HG03460 (cell line): ENCODE results near the gene INSR.
"Not testable (repeated sequence)": the region's sequence is repeated elsewhere in the genome, so short reads cannot be mapped to it uniquely, and the experiment has no call there.

ENCODE experiments used
- ATAC-seq: cut with Tn5 transposase; IDR thresholded peaks from one replicate; pipeline ENCODE4 v1.9.1; 2021; ENCODE audit not compliant: unreplicated experiment

The INSR gene

GRCh38 chr19:7147119-7147675 lies 147.0 kb downstream of the INSR start:
- ATAC-seq, result not testable (repeated sequence)

GRCh38 chr19:7146086-7146485 lies 148.1 kb downstream of the INSR start:
- ATAC-seq, result not testable (repeated sequence)

DNA sequence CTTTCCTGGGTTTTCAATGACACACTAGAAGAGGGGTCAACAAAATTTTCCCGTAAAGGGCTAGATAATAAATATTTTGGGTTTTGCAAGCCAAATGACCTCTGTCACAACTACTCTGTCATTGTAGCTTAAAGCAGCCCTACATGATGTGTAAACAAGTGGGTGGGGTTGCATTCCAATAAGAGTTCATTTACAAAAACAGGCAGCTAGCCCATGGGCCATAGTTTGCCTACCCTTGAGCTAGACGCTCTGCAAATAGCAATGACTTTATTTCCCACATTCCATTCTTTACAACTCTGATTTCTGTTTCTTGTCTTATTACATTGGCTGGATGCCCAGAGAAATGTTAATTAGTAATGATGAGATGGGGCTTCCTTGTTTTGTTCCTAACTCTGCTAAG lies 148.7 kb downstream of the INSR start:
- no peak for ATAC-seq

GRCh38 chr19:7142771-7143170 lies 151.4 kb downstream of the INSR start:
- no peak for ATAC-seq

DNA sequence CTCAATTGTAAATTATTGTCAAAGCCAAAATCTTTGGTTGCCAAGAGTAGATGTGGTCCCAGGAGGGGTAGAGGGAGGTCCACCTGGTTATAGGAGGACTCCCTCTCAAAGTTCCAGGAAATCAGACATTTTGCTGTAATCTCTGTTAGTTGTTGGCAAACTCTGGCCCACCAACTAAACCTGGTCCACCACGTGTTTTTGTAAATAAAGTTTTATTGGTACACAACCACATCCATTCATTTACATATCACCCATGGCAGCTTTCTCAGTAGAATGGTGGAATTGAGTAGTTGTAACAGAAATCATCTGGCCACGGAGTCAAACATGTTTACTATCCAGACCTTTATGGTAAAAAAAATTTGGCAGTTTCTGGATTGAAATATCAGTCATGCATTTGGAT lies 154.1 kb downstream of the INSR start:
- ATAC-seq, result no peak

DNA sequence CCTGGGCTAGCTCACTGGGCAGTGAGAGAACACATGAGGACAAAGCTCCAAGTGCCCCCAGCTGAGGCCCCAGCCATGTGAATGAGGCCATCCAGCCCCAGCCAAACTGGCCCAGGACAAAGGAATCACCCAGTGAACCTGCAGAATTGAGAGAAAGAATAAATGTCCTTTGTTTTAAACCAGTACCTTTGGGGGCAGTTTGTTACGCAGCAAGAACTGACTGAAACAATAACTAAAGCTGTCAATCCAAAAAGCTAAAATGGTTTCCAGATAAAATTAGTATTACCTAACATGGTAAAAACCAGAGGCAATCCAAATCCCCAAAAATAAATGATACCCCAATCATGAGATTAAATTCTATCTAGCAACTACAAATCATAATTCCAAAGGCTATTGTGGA lies 155.1 kb downstream of the INSR start:
- no peak for ATAC-seq

GRCh38 chr19:7138402-7138801 lies 155.8 kb downstream of the INSR start:
- no peak for ATAC-seq

DNA sequence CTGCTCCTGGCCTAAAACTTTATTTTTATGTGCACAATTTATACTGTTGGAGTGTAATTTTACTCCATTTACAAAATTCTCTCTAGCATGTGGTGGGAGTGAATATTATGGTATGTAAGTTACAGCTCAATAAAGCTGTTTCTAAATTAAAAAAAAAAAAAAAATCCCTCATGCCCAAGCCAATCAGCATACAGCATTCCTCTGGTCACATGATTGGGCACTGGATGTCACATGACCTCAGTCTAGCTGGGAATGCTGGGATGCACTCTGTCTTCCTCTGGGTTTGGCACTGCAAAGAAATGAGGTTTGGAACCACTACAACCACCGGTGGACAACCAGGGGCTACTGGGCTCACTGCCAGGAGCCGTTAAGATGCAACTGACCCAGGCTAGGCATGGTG lies 157.1 kb downstream of the INSR start:
- no peak for ATAC-seq

DNA sequence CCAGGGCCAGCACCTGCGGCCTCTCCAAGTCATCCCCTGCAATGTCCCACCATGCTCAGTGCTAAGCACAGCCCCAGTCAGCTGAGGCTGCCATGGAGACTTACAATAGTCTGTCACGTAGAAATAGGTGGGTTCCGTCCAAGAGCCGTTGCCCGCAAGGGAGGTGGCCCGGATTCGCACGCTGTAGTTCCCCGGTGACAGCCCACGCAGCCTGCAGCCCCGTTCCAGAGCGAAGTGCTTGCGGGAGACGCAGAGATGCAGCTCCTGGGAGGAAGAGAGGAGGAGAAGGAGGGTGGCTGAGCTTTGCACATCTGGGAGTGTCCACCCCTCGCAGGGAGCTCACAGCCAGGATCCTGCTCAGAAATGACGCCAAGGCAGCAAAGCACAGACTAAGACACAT lies 162.2 kb downstream of the INSR start:
- no peak for ATAC-seq

DNA sequence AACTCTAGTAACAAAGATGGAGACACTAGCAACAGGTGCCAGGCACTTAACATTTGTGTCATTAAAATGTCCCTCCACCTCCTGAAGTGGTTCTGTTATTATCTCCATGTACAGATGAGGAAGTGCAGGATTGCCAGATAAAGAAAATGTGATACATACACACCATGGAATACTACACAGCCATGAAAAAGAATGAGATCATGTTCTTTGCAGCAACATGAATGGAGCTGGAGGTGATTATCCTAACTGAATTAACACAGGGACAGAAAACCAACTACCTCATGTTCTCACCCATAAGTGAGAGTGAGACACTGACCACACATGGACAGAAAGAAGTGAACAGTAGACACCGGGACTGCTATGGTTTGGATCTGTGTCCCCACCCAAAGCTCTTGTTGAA lies 164.2 kb downstream of the INSR start:
- no peak for ATAC-seq

GRCh38 chr19:7126132-7126531 lies 168.1 kb downstream of the INSR start:
- ATAC-seq, result no peak

- ATAC-seq, result no peak
Measured at GRCh38 chr19:7125221-7125620, 169.0 kb downstream of the INSR start.

GRCh38 chr19:7124782-7125181 lies 169.4 kb downstream of the INSR start:
- ATAC-seq, result no peak

- ATAC-seq, result no peak
Measured at GRCh38 chr19:7122701-7123100, 171.5 kb downstream of the INSR start.

GRCh38 chr19:7120499-7120898 lies 173.7 kb downstream of the INSR start:
- ATAC-seq, result no peak

GRCh38 chr19:7119582-7119981 lies 174.6 kb downstream of the INSR start:
- ATAC-seq, result no peak

DNA sequence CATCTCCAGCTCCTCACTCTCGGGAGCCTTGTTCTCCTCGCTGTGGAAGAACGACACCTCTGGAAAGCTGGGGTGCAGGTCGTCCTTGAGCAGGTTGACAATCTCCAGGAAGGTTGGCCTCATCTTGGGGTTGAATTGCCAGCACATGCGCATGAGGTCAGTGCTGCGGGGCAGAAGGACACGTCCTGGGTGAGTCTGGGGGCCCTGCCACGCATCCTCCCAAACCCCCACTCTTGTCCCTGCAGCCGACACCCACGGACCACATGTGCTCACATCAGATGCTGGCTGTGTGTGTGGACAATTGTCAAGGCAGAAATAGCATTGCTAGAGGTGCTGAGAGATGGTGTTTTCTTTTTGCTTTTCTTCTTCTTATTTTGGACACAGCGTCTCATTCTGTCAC lies 177.0 kb downstream of the INSR start:
- ATAC-seq, result no peak

DNA sequence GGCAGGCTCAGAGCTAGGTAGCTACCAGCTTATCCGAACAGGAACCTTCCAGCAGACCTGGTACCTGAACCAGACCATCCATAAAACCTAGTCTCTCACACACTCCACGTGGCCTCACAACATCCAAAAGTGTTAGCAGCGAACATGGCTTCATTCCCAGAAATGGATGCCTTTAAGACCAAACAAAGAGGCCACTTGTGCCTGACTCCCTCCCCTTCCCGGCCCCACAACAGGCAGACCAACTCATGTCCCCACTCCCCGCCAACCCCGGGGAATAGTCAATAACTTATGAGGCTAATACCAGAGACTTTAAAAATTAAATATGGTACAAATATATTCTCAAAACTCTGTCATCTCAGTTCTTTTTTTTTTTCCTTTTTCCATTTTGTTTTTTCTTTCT lies 178.5 kb downstream of the INSR start:
- ATAC-seq, result no peak

- no peak for ATAC-seq
Measured at GRCh38 chr19:7113233-7113632, 181.0 kb downstream of the INSR start.

- ATAC-seq, result no peak
Measured at GRCh38 chr19:7112675-7113074, 181.5 kb downstream of the INSR start.

- no peak for ATAC-seq
Measured at GRCh38 chr19:7109678-7110289, 184.4 kb downstream of the INSR start.

DNA sequence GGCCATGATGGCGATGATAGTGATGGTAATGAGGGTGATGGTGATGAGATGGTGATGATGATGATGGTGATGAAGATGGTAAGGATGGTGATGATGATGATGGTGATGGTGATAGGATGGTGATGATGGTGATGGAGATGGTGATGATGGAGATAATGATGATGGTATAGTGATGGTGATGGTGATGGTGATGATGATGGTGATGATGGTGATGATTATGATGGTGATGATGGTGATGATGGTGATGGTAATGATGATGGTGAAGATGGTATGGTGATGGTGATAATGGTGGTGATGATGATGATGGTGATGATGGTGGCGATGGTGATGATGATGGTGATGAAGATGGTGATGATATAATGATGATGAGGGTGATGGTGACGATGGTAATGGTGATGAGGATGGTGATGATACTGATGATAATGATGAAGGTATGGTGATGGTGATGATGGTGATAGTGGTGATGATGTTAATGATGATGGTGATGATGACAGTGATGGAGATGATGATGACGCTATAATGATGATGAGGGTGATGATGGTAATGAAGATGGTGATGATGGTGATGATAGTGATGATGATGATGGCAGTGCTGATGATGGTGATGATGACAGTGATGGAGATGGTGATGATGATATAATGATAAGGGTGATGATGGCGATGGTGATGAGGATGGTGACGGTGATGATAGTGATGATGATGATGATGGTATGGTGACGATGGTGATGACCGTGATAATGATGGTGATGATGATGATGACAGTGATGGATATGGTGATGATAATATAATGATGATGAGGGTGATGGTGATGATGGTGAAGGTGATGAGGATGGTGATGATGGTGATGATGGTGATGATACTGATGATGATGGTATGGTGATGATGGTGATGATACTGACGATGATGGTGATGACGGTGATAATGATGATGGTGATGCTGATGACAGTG lies 187.2 kb downstream of the INSR start:
- ATAC-seq, result no peak
